Thyroid gland (tissue), 4 donors: ENCODE data around the gene CXCL11.

Experiments
- POLR2A ChIP-seq, 2 donors: fragments of 450-650 bp; IDR thresholded peaks; one replicate each; pipeline ENCODE4 v1.6.1; 2017; ENCODE audit warnings: antibody characterized with exemption in 2 of 2, mild to moderate bottlenecking in 2 of 2, moderate library complexity in 1 of 2
- TF ChIP-seq, protein P1 (sequence below), 6 experiments: fragments of 200-600 bp in 3 of 6; fragments of 450-650 bp in 3 of 6; sonication (generic) in 3 of 6; IDR thresholded peaks; one replicate each; pipeline ENCODE4 v1.5.1; 2016 to 2019; ENCODE audit warnings: antibody characterized with exemption in 6 of 6, mild to moderate bottlenecking in 2 of 6, inconsistent platforms in 1 of 6, moderate library complexity in 1 of 6

DNA sequence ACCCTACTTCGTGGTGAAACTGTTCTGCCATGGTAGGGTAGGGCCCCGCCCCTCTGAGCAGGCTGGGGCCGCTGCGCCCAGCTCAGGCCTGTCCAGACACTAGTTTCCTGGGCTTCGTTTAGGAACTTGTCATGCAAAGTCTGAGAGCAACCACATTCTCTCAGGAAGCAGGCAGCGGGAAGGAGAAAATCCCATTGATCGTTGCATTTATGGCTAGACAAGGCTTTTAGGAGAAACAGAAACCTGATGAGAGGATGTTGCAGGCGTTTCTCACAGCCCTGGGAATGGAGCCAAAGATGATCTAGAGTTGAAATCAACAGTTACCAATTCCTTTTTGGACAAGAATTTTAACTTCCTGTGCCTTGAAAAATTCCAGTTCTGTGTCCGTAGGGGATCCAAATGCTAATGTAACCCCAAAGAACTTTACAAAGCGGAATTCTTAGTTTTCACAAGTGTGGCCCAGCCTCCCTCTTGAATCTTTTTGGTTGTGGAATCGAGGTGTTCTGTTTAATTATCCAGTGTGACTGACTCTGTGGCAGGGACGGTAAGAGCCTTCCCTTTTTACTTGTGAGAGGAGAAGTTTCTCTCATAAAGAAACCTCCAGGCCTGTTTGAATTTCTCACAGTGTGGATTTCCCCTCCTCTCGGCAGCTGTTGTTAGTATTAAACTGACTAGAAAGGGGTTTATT lies 24.0 kb downstream of the CXCL11 start:
- TF ChIP-seq, protein P1, sequence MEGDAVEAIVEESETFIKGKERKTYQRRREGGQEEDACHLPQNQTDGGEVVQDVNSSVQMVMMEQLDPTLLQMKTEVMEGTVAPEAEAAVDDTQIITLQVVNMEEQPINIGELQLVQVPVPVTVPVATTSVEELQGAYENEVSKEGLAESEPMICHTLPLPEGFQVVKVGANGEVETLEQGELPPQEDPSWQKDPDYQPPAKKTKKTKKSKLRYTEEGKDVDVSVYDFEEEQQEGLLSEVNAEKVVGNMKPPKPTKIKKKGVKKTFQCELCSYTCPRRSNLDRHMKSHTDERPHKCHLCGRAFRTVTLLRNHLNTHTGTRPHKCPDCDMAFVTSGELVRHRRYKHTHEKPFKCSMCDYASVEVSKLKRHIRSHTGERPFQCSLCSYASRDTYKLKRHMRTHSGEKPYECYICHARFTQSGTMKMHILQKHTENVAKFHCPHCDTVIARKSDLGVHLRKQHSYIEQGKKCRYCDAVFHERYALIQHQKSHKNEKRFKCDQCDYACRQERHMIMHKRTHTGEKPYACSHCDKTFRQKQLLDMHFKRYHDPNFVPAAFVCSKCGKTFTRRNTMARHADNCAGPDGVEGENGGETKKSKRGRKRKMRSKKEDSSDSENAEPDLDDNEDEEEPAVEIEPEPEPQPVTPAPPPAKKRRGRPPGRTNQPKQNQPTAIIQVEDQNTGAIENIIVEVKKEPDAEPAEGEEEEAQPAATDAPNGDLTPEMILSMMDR (IDR thresholded peaks at IDR 0.05) = no peak
- TF ChIP-seq POLR2A (IDR thresholded peaks at IDR 0.05) = no peak
